ENCODE data around the gene CADM1.

DNA sequence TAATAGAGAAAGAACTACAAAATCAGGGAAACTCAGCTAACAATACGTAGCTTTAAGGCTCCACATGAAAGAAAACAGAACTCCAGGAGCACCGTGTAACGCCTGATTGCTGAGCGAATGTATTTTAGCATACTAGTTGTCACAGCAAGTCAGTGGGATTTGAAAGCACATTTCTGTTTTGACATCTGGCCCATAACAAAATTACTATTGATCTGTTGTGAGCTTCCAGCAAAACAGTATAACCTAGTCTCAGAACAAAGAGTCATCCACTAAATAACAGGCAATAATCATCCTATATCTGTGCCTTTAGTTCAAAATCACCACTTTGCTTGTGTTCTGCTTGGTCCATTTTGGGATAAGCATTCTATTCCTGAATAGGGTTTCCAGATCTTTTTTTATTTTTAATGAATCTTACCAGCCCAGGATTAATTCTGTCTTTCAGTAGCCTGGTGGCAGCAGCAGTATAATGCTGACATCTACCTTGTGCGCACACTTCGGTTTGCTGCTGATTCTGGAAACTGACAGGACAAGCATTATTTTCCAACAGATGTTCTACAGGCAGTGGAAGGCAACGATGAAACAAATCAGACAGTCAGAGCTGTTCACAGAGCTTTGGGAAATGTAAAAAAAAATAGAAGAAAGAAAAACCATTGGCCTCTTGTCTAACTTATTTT, 66.2 kb downstream of the CADM1 start:
- TF ChIP-seq, protein P1, sequence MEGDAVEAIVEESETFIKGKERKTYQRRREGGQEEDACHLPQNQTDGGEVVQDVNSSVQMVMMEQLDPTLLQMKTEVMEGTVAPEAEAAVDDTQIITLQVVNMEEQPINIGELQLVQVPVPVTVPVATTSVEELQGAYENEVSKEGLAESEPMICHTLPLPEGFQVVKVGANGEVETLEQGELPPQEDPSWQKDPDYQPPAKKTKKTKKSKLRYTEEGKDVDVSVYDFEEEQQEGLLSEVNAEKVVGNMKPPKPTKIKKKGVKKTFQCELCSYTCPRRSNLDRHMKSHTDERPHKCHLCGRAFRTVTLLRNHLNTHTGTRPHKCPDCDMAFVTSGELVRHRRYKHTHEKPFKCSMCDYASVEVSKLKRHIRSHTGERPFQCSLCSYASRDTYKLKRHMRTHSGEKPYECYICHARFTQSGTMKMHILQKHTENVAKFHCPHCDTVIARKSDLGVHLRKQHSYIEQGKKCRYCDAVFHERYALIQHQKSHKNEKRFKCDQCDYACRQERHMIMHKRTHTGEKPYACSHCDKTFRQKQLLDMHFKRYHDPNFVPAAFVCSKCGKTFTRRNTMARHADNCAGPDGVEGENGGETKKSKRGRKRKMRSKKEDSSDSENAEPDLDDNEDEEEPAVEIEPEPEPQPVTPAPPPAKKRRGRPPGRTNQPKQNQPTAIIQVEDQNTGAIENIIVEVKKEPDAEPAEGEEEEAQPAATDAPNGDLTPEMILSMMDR (IDR thresholded peaks at IDR 0.05; ENCODE audit: extremely low read depth in 1 of 2, insufficient read depth in 1 of 2, low read depth in 1 of 2, low read length in 2 of 2) = no peak
- TF ChIP-seq POLR2A (IDR thresholded peaks at IDR 0.05; ENCODE audit: low read depth, low read length) (no peak), JUN (IDR thresholded peaks at IDR 0.05; ENCODE audit: borderline replicate concordance, insufficient read depth, insufficient read length, low read depth) (no peak), GATA2 (IDR thresholded peaks at IDR 0.05; ENCODE audit: insufficient read depth, insufficient read length, low read depth, low read length) (no peak), POLR2AphosphoS5 (IDR thresholded peaks at IDR 0.05; ENCODE audit: insufficient read depth, low read depth, low read length) (no peak), EZH2 (IDR thresholded peaks at IDR 0.05; ENCODE audit: borderline replicate concordance, low read depth, low read length, severe bottlenecking) (no peak), FOS (IDR thresholded peaks at IDR 0.05; ENCODE audit: borderline replicate concordance, insufficient read depth, low read length) (no peak), MYC (IDR thresholded peaks at IDR 0.05; ENCODE audit: low read depth, low read length) (no peak)
- TF ChIP-seq, protein P2, sequence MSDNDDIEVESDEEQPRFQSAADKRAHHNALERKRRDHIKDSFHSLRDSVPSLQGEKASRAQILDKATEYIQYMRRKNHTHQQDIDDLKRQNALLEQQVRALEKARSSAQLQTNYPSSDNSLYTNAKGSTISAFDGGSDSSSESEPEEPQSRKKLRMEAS (IDR thresholded peaks at IDR 0.05; ENCODE audit: insufficient read depth, insufficient read length) = no peak
